GM18526 (cell line): ENCODE measurements around the gene ABHD5.

ENCODE experiments used
- POLR2A ChIP-seq: IDR thresholded peaks from 3 replicates; pipeline ENCODE4 v1.6.1; 2011; ENCODE audit not compliant: insufficient read length; ENCODE audit errors: extremely low read depth

The ABHD5 gene

GRCh38 chr3:43706342-43706741 is 15.6 kb downstream of the ABHD5 start:
- TF ChIP-seq POLR2A = no peak

GRCh38 chr3:43707266-43707665 is 16.5 kb downstream of the ABHD5 start:
- no peak for TF ChIP-seq POLR2A

- no peak for TF ChIP-seq POLR2A
Measured at GRCh38 chr3:43707998-43708397, 17.3 kb downstream of the ABHD5 start.

GRCh38 chr3:43709022-43709421 is 18.3 kb downstream of the ABHD5 start:
- TF ChIP-seq POLR2A = no peak

- no peak for TF ChIP-seq POLR2A
Measured at GRCh38 chr3:43710607-43711006, 19.9 kb downstream of the ABHD5 start.

GRCh38 chr3:43718296-43718695 is 27.6 kb downstream of the ABHD5 start:
- no peak for TF ChIP-seq POLR2A

GRCh38 chr3:43723121-43723734 is 32.5 kb downstream of the ABHD5 start:
- no peak for TF ChIP-seq POLR2A

- no peak for TF ChIP-seq POLR2A
Measured at GRCh38 chr3:43726521-43726920, 35.8 kb downstream of the ABHD5 start.

GRCh38 chr3:43727930-43728329 is 37.2 kb downstream of the ABHD5 start:
- TF ChIP-seq POLR2A = no peak

- TF ChIP-seq POLR2A = no peak
Measured at GRCh38 chr3:43728476-43728875, 37.7 kb downstream of the ABHD5 start.

- TF ChIP-seq POLR2A = no peak
Measured at GRCh38 chr3:43728947-43729346, 38.2 kb downstream of the ABHD5 start.

GRCh38 chr3:43729707-43730414 is 39.1 kb downstream of the ABHD5 start:
- no peak for TF ChIP-seq POLR2A

- no peak for TF ChIP-seq POLR2A
Measured at GRCh38 chr3:43732747-43733425, 42.1 kb downstream of the ABHD5 start.

GRCh38 chr3:43733459-43734384 is 43.0 kb downstream of the ABHD5 start:
- no peak for TF ChIP-seq POLR2A

- no peak for TF ChIP-seq POLR2A
Measured at GRCh38 chr3:43734685-43735084, 43.9 kb downstream of the ABHD5 start.
